Measurements from ENCODE around the gene N4BP3. TPM values are rescaled to one million over a fixed set of nuclear protein-coding genes. Genes with fewer than 3 reads are reported as not detected.
A peak's percentile ranks its signal among the peaks of the same experiment; 100 is the strongest.

The N4BP3 gene
- total RNA-seq, 4 donors from 2014 or later, result 0.55 to 2.6 (median 1.2) TPM

GRCh38 chr5:178150977-178151734 is 37.8 kb downstream of the N4BP3 start:
- intact Hi-C loops (cut with DNase I; ENCODE audit: low total_unique reads), result no loop called here
- TF ChIP-seq POLR2AphosphoS5 (IDR thresholded peaks at IDR 0.05) (peak in 2 of 3 donors; percentile 2 to 22), POLR2A (IDR thresholded peaks at IDR 0.05) (no peak), CTCF (IDR thresholded peaks at IDR 0.05) (no peak)
- peaks cover 7 to 16% (median 13%) of the 10 kb centered on the region in 4 donors for H3K4me1 ChIP-seq
- no peak for DNase-seq
- H3K36me3 ChIP-seq, result no peaks in the 10 kb centered on the region
- WGBS, 2 donors (ENCODE audit: low coverage in 1 of 2), result 60 to 76% methylated on average over 1 to 11 of the region's 11 CpGs
- no peak overlapping the region for H3K27ac ChIP-seq
- no peak overlapping the region for H3K4me3 ChIP-seq
- no peaks in the 10 kb centered on the region for H3K27me3 ChIP-seq
- in situ Hi-C loops (cut with MboI; ENCODE audit: low pct_ligation_motif_present in 1 of 4, low pct_unique_long_range_greater_than_20kb in 1 of 4, low sequenced_read_pairs in 3 of 4), result no loop called here
- H3K9me3 ChIP-seq, result no peaks in the 10 kb centered on the region

- intact Hi-C loops (cut with DNase I; ENCODE audit: low total_unique reads), result no loop called here
Observed at GRCh38 chr5:178152491-178153444, 39.4 kb downstream of the N4BP3 start.

GRCh38 chr5:178153530-178154340 is 40.4 kb downstream of the N4BP3 start, which contains the start of gene NHP2:
TSS of gene NHP2 (minus strand) at chr5:178153885. CDS start at chr5:178153817, 68 bp downstream.
- DNase-seq, result peak; percentile 99
- Histone ChIP-seq H3K27ac (peak within 1 kb of the TSS; percentile 82 to 88 (median 84)), H3K4me1 (peaks cover 7 to 16% (median 13%) of the 10 kb centered on the region in 4 donors), H3K9me3 (no peaks in the 10 kb centered on the region), H3K36me3 (no peaks in the 10 kb centered on the region), H3K4me3 (peak within 1 kb of the TSS; percentile 61 to 92 (median 79)), H3K27me3 (no peaks in the 10 kb centered on the region)
- in situ Hi-C loops (cut with MboI; ENCODE audit: low pct_ligation_motif_present in 1 of 4, low pct_unique_long_range_greater_than_20kb in 1 of 4, low sequenced_read_pairs in 3 of 4) (no loop called here), intact Hi-C loops (cut with DNase I; ENCODE audit: low total_unique reads) (no loop called here)
- 1 to 2% methylated on average over 17 to 68 of the region's 68 CpGs for WGBS, 2 donors (ENCODE audit: low coverage in 1 of 2)
- no peak for TF ChIP-seq CTCF (IDR thresholded peaks at IDR 0.05)
- TF ChIP-seq POLR2AphosphoS5 (IDR thresholded peaks at IDR 0.05), result peak; percentile 85 to 90 (median 86)
- peak; percentile 60 for TF ChIP-seq POLR2A (IDR thresholded peaks at IDR 0.05)

More at GRCh38 chr5:178152491-178153444, 39.4 kb downstream of the N4BP3 start:
- Histone ChIP-seq H3K9me3 (no peaks in the 10 kb centered on the region), H3K36me3 (no peaks in the 10 kb centered on the region), H3K27me3 (no peaks in the 10 kb centered on the region), H3K4me1 (peaks cover 7 to 16% (median 13%) of the 10 kb centered on the region in 4 donors), H3K4me3 (peak overlapping the region; percentile 61 to 92 (median 79)), H3K27ac (peak overlapping the region; percentile 82 to 88 (median 84))
- in situ Hi-C loops (cut with MboI; ENCODE audit: low pct_ligation_motif_present in 1 of 4, low pct_unique_long_range_greater_than_20kb in 1 of 4, low sequenced_read_pairs in 3 of 4), result no loop called here
- TF ChIP-seq EP300 (IDR thresholded peaks at IDR 0.05; ENCODE audit: low read depth) (no peak), POLR2AphosphoS5 (IDR thresholded peaks at IDR 0.05) (no peak), POLR2A (IDR thresholded peaks at IDR 0.05) (no peak), CTCF (IDR thresholded peaks at IDR 0.05) (no peak)
- no peak for DNase-seq
- WGBS, 2 donors (ENCODE audit: low coverage in 1 of 2), result 37 to 41% methylated on average over 3 to 30 of the region's 31 CpGs

All from transverse colon (tissue), 4 donors.